Prostate gland (tissue), 2 donors: Measurements from ENCODE around the gene SYNPO2L. TPM values are rescaled to one million over a fixed set of nuclear protein-coding genes. Genes with fewer than 3 reads are reported as not detected.

Experiments
- DNase-seq: peaks from one replicate; pipeline ENCODE4 v3.0.0-alpha.2; 2019; ENCODE audit warnings: low spot score
- H3K27ac ChIP-seq, 2 donors: fragments of 200-600 bp; sonication (generic); 2 replicates each; pipeline ENCODE4 v1.5.1; 2017 to 2019
- H3K27me3 ChIP-seq: fragments of 200-600 bp; sonication (generic); replicated peaks from 2 replicates; pipeline ENCODE4 v1.5.1; 2019; ENCODE audit not compliant: insufficient read depth
- H3K36me3 ChIP-seq, 2 donors: fragments of 200-600 bp; sonication (generic); 1 replicate in 1 of 2; 2 replicates in 1 of 2; pipeline versions ENCODE4 v1.5.1 to v1.8.1; 2017 to 2019
- H3K4me1 ChIP-seq: fragments of 200-600 bp; sonication (generic); replicated peaks from 2 replicates; pipeline ENCODE4 v1.5.1; 2019
- H3K4me3 ChIP-seq, 2 donors: fragments of 200-600 bp; sonication (generic); 2 replicates each; pipeline ENCODE4 v1.5.1; 2017 to 2019
- H3K9me3 ChIP-seq: fragments of 200-600 bp; sonication (generic); 2 replicates; pipeline ENCODE4 v1.5.1; 2017
- CTCF ChIP-seq, 4 experiments: fragments of 200-600 bp in 2 of 4; fragments of 450-650 bp in 2 of 4; sonication (generic) in 2 of 4; IDR thresholded peaks; 1 replicate in 3 of 4; 2 replicates in 1 of 4; pipeline ENCODE4 v1.5.1; 2016 to 2019; ENCODE audit warnings: antibody characterized with exemption in 4 of 4, mild to moderate bottlenecking in 2 of 4, moderate library complexity in 2 of 4
- POLR2A ChIP-seq: fragments of 450-650 bp; IDR thresholded peaks from one replicate; pipeline ENCODE4 v1.6.1; 2016; ENCODE audit warnings: antibody characterized with exemption, mild to moderate bottlenecking
- POLR2AphosphoS5 ChIP-seq: sonication (generic); formaldehyde crosslinking; IDR thresholded peaks from one replicate; pipeline ENCODE4 v1.6.1; 2017; ENCODE audit warnings: antibody characterized with exemption
- WGBS: methylation state at CpG from one replicate; pipeline ENCODE4 v1.1.5; 2018; 5-methylcytosine and 5-hydroxymethylcytosine counted together
- intact Hi-C: fragments of 100-400 bp; cut with DNase I; formaldehyde crosslinking; loops from one replicate; pipeline ENCODE4 v1.14.2; 2022
- total RNA-seq, 2 donors: library from RNA; depleted of rRNA; stranded (reverse); fragments of >200 nt; gene quantifications; one replicate each; pipeline ENCODE4 v1.1.0, GENCODE V29; 2016

The SYNPO2L gene
- total RNA-seq, 2 donors from 2014 or later, result 0.23 to 0.77 TPM

GRCh38 chr10:73650537-73651331, 5.1 kb downstream of the SYNPO2L start:
- WGBS, result 72% methylated on average over 5 of the region's 5 CpGs
- Histone ChIP-seq H3K4me1 (peaks cover 5% of the 10 kb centered on the region), H3K4me3 (no peak overlapping the region), H3K27ac (no peak overlapping the region), H3K9me3 (no peaks in the 10 kb centered on the region), H3K36me3 (no peaks in the 10 kb centered on the region), H3K27me3 (no peaks in the 10 kb centered on the region)
- no peak for DNase-seq
- TF ChIP-seq POLR2A, result no peak
- no peak for TF ChIP-seq CTCF (IDR thresholded peaks at IDR 0.05)
- no peak for TF ChIP-seq POLR2AphosphoS5
- intact Hi-C loops, result no loop called here

- Histone ChIP-seq H3K4me3 (no peak overlapping the region), H3K9me3 (no peaks in the 10 kb centered on the region), H3K27ac (no peak overlapping the region), H3K27me3 (no peaks in the 10 kb centered on the region), H3K4me1 (peaks cover 5% of the 10 kb centered on the region), H3K36me3 (no peaks in the 10 kb centered on the region)
- DNase-seq, result no peak
- intact Hi-C loops, result no loop called here
- TF ChIP-seq POLR2A (no peak), POLR2AphosphoS5 (no peak), CTCF (IDR thresholded peaks at IDR 0.05) (no peak)
- WGBS, result 87% methylated on average over 6 of the region's 6 CpGs
These were observed 5.8 kb downstream of the SYNPO2L start for GRCh38 chr10:73649876-73650536.

- 75% methylated on average over 4 of the region's 4 CpGs for WGBS
- intact Hi-C loops, result no loop called here
- H3K27ac ChIP-seq, result no peak overlapping the region
These were observed 6.6 kb downstream of the SYNPO2L start for GRCh38 chr10:73648975-73649829.

More at GRCh38 chr10:73648975-73649829, 6.6 kb downstream of the SYNPO2L start:
- no peak for DNase-seq
- no peak overlapping the region for H3K4me3 ChIP-seq
- peaks cover 5% of the 10 kb centered on the region for H3K4me1 ChIP-seq
- TF ChIP-seq CTCF (IDR thresholded peaks at IDR 0.05) (no peak), POLR2A (no peak), POLR2AphosphoS5 (no peak)
- no peaks in the 10 kb centered on the region for H3K9me3 ChIP-seq
- no peaks in the 10 kb centered on the region for H3K27me3 ChIP-seq
- no peaks in the 10 kb centered on the region for H3K36me3 ChIP-seq
